ENCODE results near the gene NDUFS3.

Gene NDUFS3

DNA sequence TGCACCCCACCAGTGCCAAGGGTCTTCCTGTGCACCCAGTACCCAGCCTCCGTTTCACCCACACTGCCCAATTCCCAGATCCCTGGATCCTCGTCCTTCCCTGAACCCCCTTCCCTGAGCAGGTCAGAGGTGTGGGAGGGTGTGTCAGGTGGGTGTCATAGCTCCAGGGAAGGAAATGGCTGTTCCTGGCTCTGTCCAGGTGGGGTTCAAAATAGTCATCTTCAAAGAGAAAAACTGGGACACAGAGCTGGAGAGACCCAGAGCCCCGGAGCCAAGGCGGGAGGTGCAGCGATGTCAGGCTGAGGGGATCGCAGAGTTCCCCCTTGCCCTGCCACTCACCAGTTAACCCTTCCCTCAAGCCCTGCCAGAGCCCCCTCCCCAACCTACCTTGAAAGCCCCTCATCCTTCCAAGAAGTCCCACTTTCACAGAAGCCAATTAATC lies 14.6 kb downstream of the NDUFS3 start:
- H3K4me3 ChIP-seq (ENCODE audit: low read depth, low read length) = no peak overlapping the region
- TF ChIP-seq, protein P1, sequence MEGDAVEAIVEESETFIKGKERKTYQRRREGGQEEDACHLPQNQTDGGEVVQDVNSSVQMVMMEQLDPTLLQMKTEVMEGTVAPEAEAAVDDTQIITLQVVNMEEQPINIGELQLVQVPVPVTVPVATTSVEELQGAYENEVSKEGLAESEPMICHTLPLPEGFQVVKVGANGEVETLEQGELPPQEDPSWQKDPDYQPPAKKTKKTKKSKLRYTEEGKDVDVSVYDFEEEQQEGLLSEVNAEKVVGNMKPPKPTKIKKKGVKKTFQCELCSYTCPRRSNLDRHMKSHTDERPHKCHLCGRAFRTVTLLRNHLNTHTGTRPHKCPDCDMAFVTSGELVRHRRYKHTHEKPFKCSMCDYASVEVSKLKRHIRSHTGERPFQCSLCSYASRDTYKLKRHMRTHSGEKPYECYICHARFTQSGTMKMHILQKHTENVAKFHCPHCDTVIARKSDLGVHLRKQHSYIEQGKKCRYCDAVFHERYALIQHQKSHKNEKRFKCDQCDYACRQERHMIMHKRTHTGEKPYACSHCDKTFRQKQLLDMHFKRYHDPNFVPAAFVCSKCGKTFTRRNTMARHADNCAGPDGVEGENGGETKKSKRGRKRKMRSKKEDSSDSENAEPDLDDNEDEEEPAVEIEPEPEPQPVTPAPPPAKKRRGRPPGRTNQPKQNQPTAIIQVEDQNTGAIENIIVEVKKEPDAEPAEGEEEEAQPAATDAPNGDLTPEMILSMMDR (IDR thresholded peaks at IDR 0.05; ENCODE audit: low read depth, low read length) = no peak

DNA sequence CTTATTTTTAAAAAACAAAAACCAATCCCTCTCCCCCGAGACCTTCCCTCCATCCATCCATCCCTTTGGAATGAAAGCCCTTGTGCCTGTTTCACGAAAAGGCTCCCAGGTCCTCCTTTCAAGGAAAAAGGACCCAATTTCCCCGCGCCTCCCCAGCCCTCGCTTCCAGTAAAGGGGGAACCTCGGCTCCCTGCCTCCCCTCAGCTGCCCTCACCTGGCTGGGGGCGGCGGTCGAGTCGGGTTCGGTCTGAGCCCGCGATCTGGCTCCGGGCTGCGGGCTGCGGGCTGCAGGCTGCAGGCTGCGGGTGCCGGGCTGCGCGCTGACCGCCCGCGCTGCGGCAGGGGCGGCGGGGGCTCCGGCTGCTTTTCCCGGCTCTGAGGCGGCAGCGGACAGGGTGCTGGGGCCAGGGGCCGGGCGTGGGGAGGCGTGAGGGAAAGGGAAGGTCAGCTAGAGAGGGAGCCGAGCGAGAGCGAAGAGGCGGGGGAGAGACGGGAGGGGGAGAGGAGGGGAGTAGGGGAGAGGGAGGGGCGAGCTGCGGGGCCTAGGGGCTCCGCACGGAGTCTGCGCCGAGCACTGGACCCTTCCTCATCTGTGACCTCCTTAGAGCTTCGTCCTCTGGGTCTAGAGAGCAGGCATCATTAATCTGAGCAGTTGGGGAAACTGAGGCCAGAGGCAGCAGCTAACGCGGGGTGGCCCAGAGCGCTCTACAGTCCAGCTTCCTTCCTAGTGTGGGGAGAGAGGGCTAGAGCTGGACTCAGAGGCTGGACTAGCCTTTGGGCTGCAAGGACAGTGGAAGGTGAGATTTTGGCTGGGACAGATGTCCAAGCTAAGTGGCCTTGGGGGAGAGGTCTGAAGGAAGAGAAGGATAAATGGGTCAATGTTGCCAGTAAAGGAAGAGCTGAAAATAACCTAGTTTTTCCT lies 15.3 kb downstream of the NDUFS3 start, which contains the start of gene C1QTNF4:
Gene C1QTNF4 (minus strand): TSS at position 478 of the 922 bp plus-strand sequence. CDS start 3,601 bp downstream, outside the sequence.
- peak within 1 kb of the TSS; percentile 24 for H3K4me3 ChIP-seq (ENCODE audit: low read depth, low read length)
- TF ChIP-seq, protein P1 (IDR thresholded peaks at IDR 0.05; ENCODE audit: low read depth, low read length) = no peak

DNA sequence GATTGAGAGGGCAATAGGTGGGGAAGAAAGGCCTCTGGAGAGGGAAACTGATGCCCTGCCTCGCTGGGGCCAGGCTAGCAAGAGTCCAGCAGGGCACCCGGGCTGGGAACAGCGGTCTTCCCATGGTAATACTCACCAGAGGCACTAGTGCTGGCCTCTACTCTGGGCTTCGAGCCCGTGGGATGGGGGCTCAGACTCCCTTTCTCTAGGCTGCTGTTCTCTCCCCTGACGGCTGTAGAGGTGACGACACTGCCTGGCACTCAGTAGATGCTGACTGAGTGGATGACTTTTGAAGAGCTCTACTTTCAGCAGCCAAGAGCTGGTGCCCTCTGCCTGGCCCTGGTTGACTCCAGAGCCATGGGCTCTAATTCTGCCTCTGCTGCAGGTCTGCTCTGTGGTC lies 16.2 kb downstream of the NDUFS3 start:
- TF ChIP-seq, protein P1 (IDR thresholded peaks at IDR 0.05; ENCODE audit: low read depth, low read length) = no peak
- no peak overlapping the region for H3K4me3 ChIP-seq (ENCODE audit: low read depth, low read length)

DNA sequence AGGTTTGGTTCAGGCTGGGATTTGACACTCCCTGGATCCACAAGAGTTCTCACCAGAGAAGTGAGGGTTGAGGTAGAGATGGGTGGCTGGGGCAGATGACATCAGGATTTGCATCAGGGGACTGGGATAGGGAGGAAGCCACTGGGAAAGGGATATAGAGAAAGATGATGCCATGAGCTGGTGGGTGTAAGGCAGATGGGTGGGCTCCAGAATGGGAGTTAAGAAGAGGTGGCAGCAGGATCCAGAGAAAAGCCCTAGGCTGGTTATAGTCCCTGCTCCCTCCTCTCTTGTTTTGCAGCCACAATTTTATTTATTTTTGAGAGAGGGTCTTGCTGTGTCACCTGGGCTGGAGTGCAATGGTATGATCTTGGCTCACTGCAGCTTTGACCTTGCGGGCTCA lies 17.1 kb downstream of the NDUFS3 start:
- no peak overlapping the region for H3K4me3 ChIP-seq (ENCODE audit: low read depth, low read length)
- TF ChIP-seq, protein P1 (IDR thresholded peaks at IDR 0.05; ENCODE audit: low read depth, low read length) = no peak

DNA sequence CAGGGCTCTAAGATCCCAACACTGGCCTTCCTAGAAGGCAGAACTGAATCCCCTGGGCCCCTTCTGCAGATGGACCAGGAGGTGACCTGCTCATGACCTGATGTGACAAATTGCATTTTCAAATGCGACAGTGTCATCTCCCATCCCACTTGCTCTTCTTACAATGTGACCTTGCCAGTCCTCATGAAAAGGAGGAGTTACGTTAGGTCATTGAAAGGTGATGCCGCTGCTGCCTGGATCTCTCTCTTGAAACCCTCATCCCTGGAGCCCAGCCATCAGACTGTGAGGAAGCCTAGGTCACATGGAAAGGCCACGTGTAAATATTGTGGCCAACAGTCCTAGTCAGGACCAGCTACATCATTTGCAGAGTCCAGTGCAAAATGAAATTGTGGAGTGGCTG lies 21.0 kb downstream of the NDUFS3 start:
- H3K4me3 ChIP-seq (ENCODE audit: low read depth, low read length) = no peak overlapping the region
- TF ChIP-seq, protein P1 (IDR thresholded peaks at IDR 0.05; ENCODE audit: low read depth, low read length) = no peak

DNA sequence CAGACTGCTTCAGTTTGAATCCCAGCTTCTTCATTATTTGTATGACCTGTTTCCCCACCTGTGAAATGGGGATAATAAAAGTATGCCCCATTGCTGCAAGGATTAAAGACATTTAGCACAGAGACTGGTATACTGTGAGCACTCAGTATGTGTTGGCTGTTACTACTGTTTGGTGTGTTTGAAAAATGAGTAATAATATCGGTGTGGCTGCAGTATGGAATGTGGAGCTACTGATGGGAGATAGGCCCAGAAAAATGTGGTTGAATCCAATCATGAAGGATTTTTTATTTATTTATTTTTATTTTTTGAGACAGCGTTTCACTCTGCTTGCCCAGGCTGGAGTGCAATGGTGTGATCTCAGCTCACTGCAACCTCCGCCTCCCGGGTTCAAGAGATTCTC lies 24.4 kb downstream of the NDUFS3 start:
- TF ChIP-seq, protein P1 (IDR thresholded peaks at IDR 0.05; ENCODE audit: low read depth, low read length) = no peak
- H3K4me3 ChIP-seq (ENCODE audit: low read depth, low read length) = no peak overlapping the region

DNA sequence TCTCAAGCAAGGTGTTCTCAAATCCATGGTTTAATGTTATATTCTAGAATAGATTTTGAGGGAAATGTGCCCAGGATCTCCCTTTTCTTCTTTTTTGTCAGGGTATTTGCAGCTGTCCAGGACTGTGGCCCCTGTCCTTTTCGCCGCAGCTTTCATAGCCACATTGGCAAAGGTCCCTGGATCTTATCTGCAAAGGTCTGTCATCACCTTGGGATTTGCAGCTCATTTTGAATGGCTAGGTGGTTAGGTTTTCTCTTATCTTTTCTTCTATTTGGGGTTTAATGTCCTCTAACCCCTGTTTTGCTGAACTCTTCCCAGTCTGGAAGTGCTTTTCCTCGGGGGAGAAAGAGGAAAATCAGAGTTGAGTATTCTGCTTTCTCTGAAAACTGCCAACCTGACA lies 27.0 kb downstream of the NDUFS3 start:
- TF ChIP-seq, protein P1 (IDR thresholded peaks at IDR 0.05; ENCODE audit: low read depth, low read length) = no peak

More for the DNA sequence above, 27.0 kb downstream of the NDUFS3 start:
- no peak overlapping the region for H3K4me3 ChIP-seq (ENCODE audit: low read depth, low read length)

All from WI38 (cell line).